Ishikawa (cell line): ENCODE results near the gene NHLRC2.

Source experiments
- CEBPB ChIP-seq: IDR thresholded peaks from 2 replicates; pipeline ENCODE4 v1.6.1; 2012
- EGR1 ChIP-seq: IDR thresholded peaks from 2 replicates; pipeline ENCODE4 v1.6.1; 2012
- RAD21 ChIP-seq: IDR thresholded peaks from 2 replicates; pipeline ENCODE4 v1.6.1; 2012; ENCODE audit warnings: low read depth
- TCF12 ChIP-seq: IDR thresholded peaks from 2 replicates; pipeline ENCODE4 v1.6.1; 2012; ENCODE audit warnings: low read depth
- TF ChIP-seq, protein P1 (sequence below): IDR thresholded peaks from 2 replicates; pipeline ENCODE4 v1.6.1; 2012; ENCODE audit warnings: low read depth, mild to moderate bottlenecking

DNA sequence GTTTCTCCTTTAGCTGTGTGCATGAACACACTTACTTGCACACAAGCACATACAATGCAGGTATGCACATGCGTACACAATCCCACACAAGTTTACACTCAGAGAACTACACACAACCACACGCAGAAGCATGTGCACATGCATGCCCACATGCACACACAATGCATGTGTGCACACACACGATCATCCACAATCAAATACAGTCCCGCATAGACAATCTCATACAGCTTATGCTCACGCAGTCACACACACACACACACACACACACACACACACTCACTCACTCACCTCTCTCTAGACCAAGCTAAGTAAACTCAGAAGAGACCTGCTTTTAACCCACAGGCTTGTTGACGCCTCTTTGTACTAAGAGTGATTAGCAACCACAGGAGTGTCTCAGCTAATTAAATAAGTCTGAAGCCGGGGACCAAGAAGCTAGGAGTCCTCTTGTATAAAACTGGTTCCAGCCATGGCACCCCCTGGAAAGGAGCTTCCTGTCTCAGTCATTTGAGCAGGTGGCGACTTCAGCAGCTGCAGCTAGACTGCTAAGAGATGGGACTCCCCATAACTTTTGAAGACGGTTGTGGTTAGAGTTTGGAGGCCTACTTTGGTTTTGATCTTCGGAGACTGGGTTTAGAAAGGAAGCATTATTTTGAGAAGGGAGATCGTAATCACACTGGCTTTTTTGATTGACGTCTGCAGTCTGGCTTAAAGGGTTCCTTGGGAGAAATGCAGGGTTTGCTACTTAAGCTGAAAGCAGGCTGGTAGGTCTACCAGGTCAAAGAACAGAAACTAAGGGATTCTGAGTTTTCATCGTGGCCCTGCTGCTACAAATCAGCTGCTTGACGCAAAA, 106.9 kb downstream of the NHLRC2 start:
- no peak for TF ChIP-seq CEBPB
- no peak for TF ChIP-seq RAD21
- TF ChIP-seq EGR1, result no peak
- TF ChIP-seq, protein P1, sequence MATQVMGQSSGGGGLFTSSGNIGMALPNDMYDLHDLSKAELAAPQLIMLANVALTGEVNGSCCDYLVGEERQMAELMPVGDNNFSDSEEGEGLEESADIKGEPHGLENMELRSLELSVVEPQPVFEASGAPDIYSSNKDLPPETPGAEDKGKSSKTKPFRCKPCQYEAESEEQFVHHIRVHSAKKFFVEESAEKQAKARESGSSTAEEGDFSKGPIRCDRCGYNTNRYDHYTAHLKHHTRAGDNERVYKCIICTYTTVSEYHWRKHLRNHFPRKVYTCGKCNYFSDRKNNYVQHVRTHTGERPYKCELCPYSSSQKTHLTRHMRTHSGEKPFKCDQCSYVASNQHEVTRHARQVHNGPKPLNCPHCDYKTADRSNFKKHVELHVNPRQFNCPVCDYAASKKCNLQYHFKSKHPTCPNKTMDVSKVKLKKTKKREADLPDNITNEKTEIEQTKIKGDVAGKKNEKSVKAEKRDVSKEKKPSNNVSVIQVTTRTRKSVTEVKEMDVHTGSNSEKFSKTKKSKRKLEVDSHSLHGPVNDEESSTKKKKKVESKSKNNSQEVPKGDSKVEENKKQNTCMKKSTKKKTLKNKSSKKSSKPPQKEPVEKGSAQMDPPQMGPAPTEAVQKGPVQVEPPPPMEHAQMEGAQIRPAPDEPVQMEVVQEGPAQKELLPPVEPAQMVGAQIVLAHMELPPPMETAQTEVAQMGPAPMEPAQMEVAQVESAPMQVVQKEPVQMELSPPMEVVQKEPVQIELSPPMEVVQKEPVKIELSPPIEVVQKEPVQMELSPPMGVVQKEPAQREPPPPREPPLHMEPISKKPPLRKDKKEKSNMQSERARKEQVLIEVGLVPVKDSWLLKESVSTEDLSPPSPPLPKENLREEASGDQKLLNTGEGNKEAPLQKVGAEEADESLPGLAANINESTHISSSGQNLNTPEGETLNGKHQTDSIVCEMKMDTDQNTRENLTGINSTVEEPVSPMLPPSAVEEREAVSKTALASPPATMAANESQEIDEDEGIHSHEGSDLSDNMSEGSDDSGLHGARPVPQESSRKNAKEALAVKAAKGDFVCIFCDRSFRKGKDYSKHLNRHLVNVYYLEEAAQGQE, result no peak
- TF ChIP-seq TCF12, result no peak
